Ishikawa (cell line): ENCODE measurements around the gene CNGA1.

Experiments used
- CEBPB ChIP-seq: IDR thresholded peaks from 2 replicates; pipeline ENCODE4 v1.6.1; 2012
- CREB1 ChIP-seq: IDR thresholded peaks from 2 replicates; pipeline ENCODE4 v1.6.1; 2012; ENCODE audit warnings: low read depth
- EGR1 ChIP-seq: IDR thresholded peaks from 2 replicates; pipeline ENCODE4 v1.6.1; 2012
- EP300 ChIP-seq: IDR thresholded peaks from 2 replicates; pipeline ENCODE4 v1.6.1; 2012; ENCODE audit warnings: borderline replicate concordance
- FOXM1 ChIP-seq: IDR thresholded peaks from 2 replicates; pipeline ENCODE4 v1.6.1; 2012; ENCODE audit warnings: low read depth, borderline replicate concordance
- MAX ChIP-seq: IDR thresholded peaks from 2 replicates; pipeline ENCODE4 v1.6.1; 2012
- NFIC ChIP-seq: IDR thresholded peaks from 2 replicates; pipeline ENCODE4 v1.6.1; 2012
- RAD21 ChIP-seq: IDR thresholded peaks from 2 replicates; pipeline ENCODE4 v1.6.1; 2012; ENCODE audit warnings: low read depth
- REST ChIP-seq: IDR thresholded peaks from 2 replicates; pipeline ENCODE4 v1.6.1; 2012; ENCODE audit warnings: low read depth, mild to moderate bottlenecking
- TAF1 ChIP-seq: IDR thresholded peaks from 2 replicates; pipeline ENCODE4 v1.6.1; 2012; ENCODE audit warnings: low read depth, mild to moderate bottlenecking
- TCF12 ChIP-seq: IDR thresholded peaks from 2 replicates; pipeline ENCODE4 v1.6.1; 2012; ENCODE audit warnings: low read depth
- TEAD4 ChIP-seq: IDR thresholded peaks from 2 replicates; pipeline ENCODE4 v1.6.1; 2012
- USF1 ChIP-seq: IDR thresholded peaks from 2 replicates; pipeline ENCODE4 v1.6.1; 2012
- YY1 ChIP-seq: IDR thresholded peaks from 2 replicates; pipeline ENCODE4 v1.6.1; 2012; ENCODE audit warnings: low read depth
- ZBTB7A ChIP-seq: IDR thresholded peaks from 2 replicates; pipeline ENCODE4 v1.6.1; 2012; ENCODE audit warnings: low read depth

Gene CNGA1

GRCh38 chr4:48011722-48012121, 4.8 kb downstream of the CNGA1 start:
- no peak for TF ChIP-seq EP300
- TF ChIP-seq RAD21, result no peak
- TF ChIP-seq TEAD4, result no peak
- no peak for TF ChIP-seq MAX
- no peak for TF ChIP-seq TCF12
- TF ChIP-seq EGR1, result no peak

- no peak for TF ChIP-seq NFIC
- no peak for TF ChIP-seq FOXM1
- TF ChIP-seq EP300, result no peak
- no peak for TF ChIP-seq CREB1
- TF ChIP-seq USF1, result no peak
- TF ChIP-seq CEBPB, result no peak
- TF ChIP-seq TAF1, result no peak
- TF ChIP-seq TEAD4, result no peak
- TF ChIP-seq EGR1, result no peak
- no peak for TF ChIP-seq MAX
- TF ChIP-seq ZBTB7A, result no peak
- no peak for TF ChIP-seq RAD21
- TF ChIP-seq REST, result no peak
- no peak for TF ChIP-seq YY1
- no peak for TF ChIP-seq TCF12
These were observed 8.4 kb downstream of the CNGA1 start for GRCh38 chr4:48008021-48008596.

- TF ChIP-seq YY1, result no peak
- TF ChIP-seq CEBPB, result no peak
- no peak for TF ChIP-seq TEAD4
- no peak for TF ChIP-seq TCF12
- TF ChIP-seq FOXM1, result no peak
- no peak for TF ChIP-seq ZBTB7A
- no peak for TF ChIP-seq EP300
- TF ChIP-seq EGR1, result no peak
- TF ChIP-seq CREB1, result no peak
- TF ChIP-seq RAD21, result no peak
- TF ChIP-seq TAF1, result no peak
- TF ChIP-seq USF1, result no peak
- TF ChIP-seq REST, result no peak
- TF ChIP-seq MAX, result no peak
- no peak for TF ChIP-seq NFIC
These were observed 10.7 kb downstream of the CNGA1 start for GRCh38 chr4:48005781-48006180.

GRCh38 chr4:48003568-48003967, 12.9 kb downstream of the CNGA1 start:
- TF ChIP-seq RAD21, result peak; percentile 64

- TF ChIP-seq REST, result 0 out of 2 replicates have a peak, but pooled peaks have one; percentile 14
- no peak for TF ChIP-seq TAF1
- TF ChIP-seq TCF12, result no peak
- no peak for TF ChIP-seq MAX
- TF ChIP-seq RAD21, result no peak
These were observed 14.2 kb downstream of the CNGA1 start for GRCh38 chr4:48002267-48002666.
